Smooth muscle cell (in vitro differentiated cells): ENCODE measurements around the gene POLD1. TPM values are rescaled to one million over a fixed set of nuclear protein-coding genes. Genes with fewer than 3 reads are reported as not detected.
"Not testable (repeated sequence)": the region's sequence is repeated elsewhere in the genome, so short reads cannot be mapped to it uniquely, and the experiment has no call there.

ENCODE experiments used
- DNase-seq: peaks from one replicate; lab custom pipeline; 2025; ENCODE audit not compliant: unreplicated experiment; lab: John Stamatoyannopoulos, UW
- H2AFZ ChIP-seq: fragments of 200-600 bp; sonication (generic); 2 replicates; pipeline ENCODE4 v1.6.0; 2016; ENCODE audit warnings: antibody characterized with exemption, low read depth, mild to moderate bottlenecking
- H3F3A ChIP-seq: fragments of 200-600 bp; sonication (generic); 2 replicates; pipeline ENCODE4 v1.6.0; 2017; ENCODE audit warnings: antibody characterized with exemption, low read depth
- H3K27ac ChIP-seq: fragments of 200-600 bp; sonication (generic); 2 replicates; pipeline ENCODE4 v1.5.1; 2016; ENCODE audit warnings: low read depth, mild to moderate bottlenecking
- H3K27me3 ChIP-seq: fragments of 200-600 bp; sonication (generic); 2 replicates; pipeline ENCODE4 v1.6.1; 2016; ENCODE audit warnings: low read depth, mild to moderate bottlenecking
- H3K36me3 ChIP-seq: fragments of 200-600 bp; sonication (generic); 2 replicates; pipeline ENCODE4 v1.5.1; 2016; ENCODE audit warnings: low read depth
- H3K4me1 ChIP-seq: fragments of 200-600 bp; sonication (generic); 2 replicates; pipeline ENCODE4 v1.5.1; 2016; ENCODE audit warnings: low read depth
- H3K4me2 ChIP-seq: fragments of 200-600 bp; sonication (generic); 2 replicates; pipeline ENCODE4 v1.6.0; 2016; ENCODE audit warnings: mild to moderate bottlenecking
- H3K4me3 ChIP-seq: fragments of 200-600 bp; sonication (generic); 2 replicates; pipeline ENCODE4 v1.5.1; 2016; ENCODE audit warnings: mild to moderate bottlenecking
- H3K79me2 ChIP-seq: fragments of 200-600 bp; sonication (generic); 2 replicates; pipeline ENCODE4 v1.6.0; 2016; ENCODE audit warnings: low read depth, mild to moderate bottlenecking
- H3K9ac ChIP-seq: fragments of 200-600 bp; sonication (generic); 2 replicates; pipeline ENCODE4 v1.6.0; 2016; ENCODE audit warnings: low read depth
- H3K9me3 ChIP-seq: fragments of 200-600 bp; sonication (generic); replicated peaks from 2 replicates; pipeline ENCODE4 v1.5.1; 2016; ENCODE audit warnings: low read depth
- H4K20me1 ChIP-seq: fragments of 200-600 bp; sonication (generic); 2 replicates; pipeline ENCODE4 v1.6.0; 2016; ENCODE audit warnings: low read depth
- CTCF ChIP-seq: fragments of 200-600 bp; sonication (generic); IDR thresholded peaks from 2 replicates; pipeline ENCODE4 v1.5.1; 2017; ENCODE audit warnings: borderline replicate concordance, mild to moderate bottlenecking, antibody characterized with exemption; ENCODE audit not compliant: insufficient read depth, poor library complexity, severe bottlenecking
- WGBS: methylation state at CpG from one replicate; pipeline ENCODE4 v1.1.7; 2016; ENCODE audit warnings: low lambda C conversion rate; 5-methylcytosine and 5-hydroxymethylcytosine counted together
- polyA plus RNA-seq: library from polyadenylated mRNA; unstranded; fragments of >200 nt; fragmentation: Nextera tagmentation; extraction: Ambion mirVana; gene quantifications from 2 replicates; pipeline ENCODE4 v1.2.1, GENCODE V29; 2016
- total RNA-seq: library from RNA; depleted of rRNA; stranded (reverse); fragments of >200 nt; gene quantifications from 2 replicates; pipeline ENCODE4 v1.2.3, GENCODE V29; 2014

Gene POLD1
- total and polyA plus RNA-seq, 2 experiments from 2014 or later: 14.9 to 37.6 TPM

- no peaks in the 10 kb centered on the region for H3K9me3 ChIP-seq
- no peak for TF ChIP-seq CTCF
- H3K4me1 ChIP-seq: no peaks in the 10 kb centered on the region
- no peak overlapping the region for H3K4me2 ChIP-seq
- H3K27ac ChIP-seq: no peak overlapping the region
- H4K20me1 ChIP-seq: no peaks in the 10 kb centered on the region
- no peaks in the 10 kb centered on the region for H3K36me3 ChIP-seq
- WGBS: 80% methylated on average over 4 of the region's 4 CpGs
- H3K79me2 ChIP-seq: no peaks in the 10 kb centered on the region
- no peak overlapping the region for H3K9ac ChIP-seq
- no peak overlapping the region for H3K4me3 ChIP-seq
- no peak for DNase-seq
- no peaks in the 10 kb centered on the region for H3F3A ChIP-seq
- H3K27me3 ChIP-seq: no peaks in the 10 kb centered on the region
- no peak overlapping the region for H2AFZ ChIP-seq
These were observed 31.9 kb upstream of the POLD1 start for GRCh38 chr19:50352242-50352641.

- not testable (repeated sequence) for DNase-seq, H3F3A ChIP-seq
- 91% methylated on average over 7 of the region's 7 CpGs for WGBS
These were observed 30.7 kb upstream of the POLD1 start for GRCh38 chr19:50353487-50353880.

GRCh38 chr19:50356691-50357177 is 27.4 kb upstream of the POLD1 start:
- no peaks in the 10 kb centered on the region for H3K4me1 ChIP-seq
- H3K4me2 ChIP-seq: no peak overlapping the region
- no peaks in the 10 kb centered on the region for H4K20me1 ChIP-seq
- no peak overlapping the region for H3K9ac ChIP-seq
- no peaks in the 10 kb centered on the region for H3K79me2 ChIP-seq
- no peak overlapping the region for H3K27ac ChIP-seq
- H3F3A ChIP-seq: no peaks in the 10 kb centered on the region
- no peaks in the 10 kb centered on the region for H3K36me3 ChIP-seq
- peak overlapping the region; percentile 55 for H2AFZ ChIP-seq
- no peaks in the 10 kb centered on the region for H3K27me3 ChIP-seq
- no peak overlapping the region for H3K4me3 ChIP-seq
- WGBS: 50% methylated on average over 13 of the region's 13 CpGs
- TF ChIP-seq CTCF: no peak
- H3K9me3 ChIP-seq: no peaks in the 10 kb centered on the region
- no peak for DNase-seq

More at GRCh38 chr19:50353487-50353880, 30.7 kb upstream of the POLD1 start:
- not testable (repeated sequence) for H3K9me3 ChIP-seq, H2AFZ ChIP-seq, H3K9ac ChIP-seq, H3K36me3 ChIP-seq, H3K4me3 ChIP-seq, H3K27ac ChIP-seq, H3K4me1 ChIP-seq, H3K4me2 ChIP-seq, H4K20me1 ChIP-seq, H3K79me2 ChIP-seq, H3K27me3 ChIP-seq

GRCh38 chr19:50357178-50358100 is 26.7 kb upstream of the POLD1 start:
- H4K20me1 ChIP-seq: no peaks in the 10 kb centered on the region
- 70% methylated on average over 54 of the region's 54 CpGs for WGBS
- no peaks in the 10 kb centered on the region for H3K4me1 ChIP-seq
- TF ChIP-seq CTCF: peak; percentile 78
- no peak overlapping the region for H3K4me3 ChIP-seq
- no peak overlapping the region for H3K9ac ChIP-seq
- peak overlapping the region; percentile 79 for H3K4me2 ChIP-seq
- no peaks in the 10 kb centered on the region for H3K9me3 ChIP-seq
- no peak overlapping the region for H3K27ac ChIP-seq
- no peaks in the 10 kb centered on the region for H3K27me3 ChIP-seq
- H3K36me3 ChIP-seq: no peaks in the 10 kb centered on the region
- DNase-seq: peak; percentile 15
- peak overlapping the region; percentile 55 for H2AFZ ChIP-seq
- H3F3A ChIP-seq: no peaks in the 10 kb centered on the region
- no peaks in the 10 kb centered on the region for H3K79me2 ChIP-seq
